GM12872 (cell line): ENCODE data around the gene MIB1.

Experiments used
- TF ChIP-seq, protein P1 (sequence below): IDR thresholded peaks from 3 replicates; pipeline ENCODE4 v1.5.1; 2011; ENCODE audit warnings: low read depth, mild to moderate bottlenecking, low read length, moderate library complexity; ENCODE audit not compliant: insufficient read depth

Gene MIB1

DNA sequence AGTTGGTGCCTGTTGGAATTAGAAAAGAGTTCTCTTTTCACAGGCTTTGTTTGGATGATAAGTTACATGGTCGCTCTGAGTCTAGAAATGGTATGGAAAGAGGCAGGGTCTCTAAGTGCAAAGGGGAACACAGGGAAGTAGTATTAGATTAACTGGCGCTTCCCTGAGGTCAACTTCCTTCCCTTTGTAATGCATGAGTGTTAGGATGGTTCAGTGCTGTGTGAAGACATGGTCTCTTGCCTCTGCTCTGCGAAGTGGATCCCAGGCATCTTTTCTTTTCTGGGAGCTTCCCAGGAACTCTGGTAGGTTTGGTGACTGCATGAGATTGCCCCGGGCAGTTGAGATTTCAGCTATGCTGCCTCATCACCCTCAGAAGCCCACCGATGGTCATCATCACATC, 170.3 kb downstream of the MIB1 start:
- TF ChIP-seq, protein P1, sequence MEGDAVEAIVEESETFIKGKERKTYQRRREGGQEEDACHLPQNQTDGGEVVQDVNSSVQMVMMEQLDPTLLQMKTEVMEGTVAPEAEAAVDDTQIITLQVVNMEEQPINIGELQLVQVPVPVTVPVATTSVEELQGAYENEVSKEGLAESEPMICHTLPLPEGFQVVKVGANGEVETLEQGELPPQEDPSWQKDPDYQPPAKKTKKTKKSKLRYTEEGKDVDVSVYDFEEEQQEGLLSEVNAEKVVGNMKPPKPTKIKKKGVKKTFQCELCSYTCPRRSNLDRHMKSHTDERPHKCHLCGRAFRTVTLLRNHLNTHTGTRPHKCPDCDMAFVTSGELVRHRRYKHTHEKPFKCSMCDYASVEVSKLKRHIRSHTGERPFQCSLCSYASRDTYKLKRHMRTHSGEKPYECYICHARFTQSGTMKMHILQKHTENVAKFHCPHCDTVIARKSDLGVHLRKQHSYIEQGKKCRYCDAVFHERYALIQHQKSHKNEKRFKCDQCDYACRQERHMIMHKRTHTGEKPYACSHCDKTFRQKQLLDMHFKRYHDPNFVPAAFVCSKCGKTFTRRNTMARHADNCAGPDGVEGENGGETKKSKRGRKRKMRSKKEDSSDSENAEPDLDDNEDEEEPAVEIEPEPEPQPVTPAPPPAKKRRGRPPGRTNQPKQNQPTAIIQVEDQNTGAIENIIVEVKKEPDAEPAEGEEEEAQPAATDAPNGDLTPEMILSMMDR, result no peak

GRCh38 chr18:21911551-21911950, 171.0 kb downstream of the MIB1 start:
- TF ChIP-seq, protein P1, result no peak

DNA sequence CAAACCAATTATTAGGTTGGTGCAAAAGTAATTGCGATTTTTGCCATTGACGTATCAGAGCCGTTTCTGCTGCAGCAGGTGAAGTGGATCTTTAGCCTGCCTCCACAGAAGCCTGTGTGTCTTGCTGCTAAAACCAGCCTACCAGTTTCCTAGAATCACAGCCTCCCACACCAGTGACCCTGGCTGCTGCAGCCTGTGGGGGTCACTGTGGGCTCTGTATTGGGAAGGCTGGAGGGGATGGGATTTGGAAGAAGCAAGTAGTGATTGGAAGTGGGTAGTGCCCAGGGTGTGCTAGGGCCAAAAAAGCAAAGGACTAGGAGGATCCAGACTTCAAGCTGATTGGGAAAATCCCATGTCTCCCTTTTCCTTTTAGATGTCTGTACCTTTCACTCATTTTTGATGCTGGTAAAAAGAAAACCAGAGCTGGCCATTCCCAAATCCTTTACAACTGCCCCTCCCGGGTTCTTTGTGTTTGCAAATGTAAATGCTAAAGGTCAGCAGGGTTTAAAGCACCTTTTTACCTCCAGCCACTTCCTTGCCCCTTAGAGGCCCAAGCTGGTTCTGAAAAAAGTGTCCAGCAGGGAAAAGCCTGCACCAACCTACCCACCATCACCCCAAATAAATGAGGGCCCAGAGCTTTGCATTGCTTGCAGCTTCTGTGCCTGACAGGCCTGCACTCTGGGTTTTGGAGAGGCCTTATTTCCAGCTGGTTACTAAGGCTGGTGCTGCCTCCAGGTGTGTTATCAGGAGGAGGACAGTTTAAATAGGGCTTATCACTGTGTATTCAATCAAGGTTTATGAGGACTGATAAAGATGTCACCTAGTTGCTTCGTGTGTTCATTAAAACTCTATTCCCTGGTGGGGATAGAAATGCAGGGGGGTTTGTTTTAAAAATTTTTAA, 172.0 kb downstream of the MIB1 start:
- TF ChIP-seq, protein P1, result no peak

DNA sequence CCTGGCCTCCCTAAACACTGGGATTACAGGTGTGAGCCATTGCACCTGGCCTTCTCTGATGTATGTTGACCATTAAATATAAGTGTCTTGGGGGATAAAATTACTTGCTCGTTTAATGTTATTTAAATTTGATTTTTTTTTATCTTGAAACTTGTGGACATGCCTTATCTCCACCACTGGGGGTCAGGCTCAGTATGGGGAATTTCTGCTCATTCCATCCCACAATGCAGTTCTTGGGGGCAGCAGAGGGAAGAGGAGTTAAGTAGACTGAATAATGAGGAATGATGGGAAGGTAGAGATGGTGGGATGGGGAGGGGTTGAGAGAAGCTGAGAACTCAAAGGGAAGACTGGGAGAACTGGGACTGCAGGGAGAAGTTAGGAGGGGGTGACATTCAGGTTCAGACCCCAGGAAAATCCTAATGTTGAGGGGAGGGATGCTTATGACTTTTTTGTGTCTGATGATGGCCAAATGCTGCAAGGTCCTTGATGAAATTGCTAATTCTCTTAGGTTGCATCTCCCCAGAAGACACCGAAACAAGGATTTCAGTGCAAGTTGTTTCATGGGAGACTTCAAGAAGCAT, 174.2 kb downstream of the MIB1 start:
- TF ChIP-seq, protein P1, result peak; percentile 36; the same call in 1 of the 3 replicates

DNA sequence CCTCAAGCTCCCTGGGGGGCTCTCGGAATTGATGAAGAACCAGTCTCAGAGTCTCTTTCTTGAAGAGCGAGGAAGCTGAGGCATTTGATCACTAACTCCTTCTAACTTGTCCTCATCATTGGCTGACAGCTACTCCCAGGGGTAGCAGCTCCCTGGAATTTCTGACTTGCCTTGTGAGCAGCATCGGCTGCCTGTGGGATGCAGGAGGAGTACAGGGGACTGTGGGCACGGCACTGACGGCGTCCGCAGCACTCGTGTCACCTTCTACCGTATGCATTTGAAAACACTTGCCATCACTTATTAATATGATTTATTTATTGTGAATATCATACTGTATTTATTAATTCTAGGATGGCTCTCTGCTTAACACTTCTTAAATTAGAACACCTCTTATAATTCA, 175.0 kb downstream of the MIB1 start:
- TF ChIP-seq, protein P1, result no peak

- TF ChIP-seq, protein P1, result no peak
Measured at GRCh38 chr18:21916594-21916993, 176.0 kb downstream of the MIB1 start.

- TF ChIP-seq, protein P1, result no peak
Measured at GRCh38 chr18:21918693-21919092, 178.1 kb downstream of the MIB1 start.
